ENCODE measurements around the gene SLC10A3.

DNA sequence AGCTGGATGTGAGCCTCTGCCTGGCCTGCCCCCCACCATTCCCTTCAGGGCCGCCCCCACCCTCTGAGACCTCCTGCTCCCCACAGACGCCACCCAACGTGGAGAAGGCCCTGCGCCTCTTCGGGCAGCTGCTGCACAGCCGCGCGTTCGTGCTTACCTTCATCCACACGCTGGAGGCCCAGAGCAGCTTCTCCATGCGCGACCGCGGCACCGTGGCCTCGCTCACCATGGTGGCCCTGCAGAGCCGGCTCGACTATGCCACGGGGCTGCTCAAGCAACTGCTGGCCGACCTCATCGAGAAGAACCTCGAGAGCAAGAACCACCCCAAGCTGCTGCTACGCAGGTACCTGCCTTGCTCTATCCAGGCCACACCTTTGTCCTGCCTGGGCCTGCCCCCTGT is 22.2 kb downstream of the SLC10A3 start:
- TF ChIP-seq, protein P1, sequence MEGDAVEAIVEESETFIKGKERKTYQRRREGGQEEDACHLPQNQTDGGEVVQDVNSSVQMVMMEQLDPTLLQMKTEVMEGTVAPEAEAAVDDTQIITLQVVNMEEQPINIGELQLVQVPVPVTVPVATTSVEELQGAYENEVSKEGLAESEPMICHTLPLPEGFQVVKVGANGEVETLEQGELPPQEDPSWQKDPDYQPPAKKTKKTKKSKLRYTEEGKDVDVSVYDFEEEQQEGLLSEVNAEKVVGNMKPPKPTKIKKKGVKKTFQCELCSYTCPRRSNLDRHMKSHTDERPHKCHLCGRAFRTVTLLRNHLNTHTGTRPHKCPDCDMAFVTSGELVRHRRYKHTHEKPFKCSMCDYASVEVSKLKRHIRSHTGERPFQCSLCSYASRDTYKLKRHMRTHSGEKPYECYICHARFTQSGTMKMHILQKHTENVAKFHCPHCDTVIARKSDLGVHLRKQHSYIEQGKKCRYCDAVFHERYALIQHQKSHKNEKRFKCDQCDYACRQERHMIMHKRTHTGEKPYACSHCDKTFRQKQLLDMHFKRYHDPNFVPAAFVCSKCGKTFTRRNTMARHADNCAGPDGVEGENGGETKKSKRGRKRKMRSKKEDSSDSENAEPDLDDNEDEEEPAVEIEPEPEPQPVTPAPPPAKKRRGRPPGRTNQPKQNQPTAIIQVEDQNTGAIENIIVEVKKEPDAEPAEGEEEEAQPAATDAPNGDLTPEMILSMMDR (IDR thresholded peaks at IDR 0.05), result no peak
- no peak for TF ChIP-seq POLR2A (IDR thresholded peaks at IDR 0.05)
